ENCODE data around the gene FBXO8.

GRCh38 chr4:174282836-174283506 is 496 bp downstream of the FBXO8 start:
- TF ChIP-seq CTCF (IDR thresholded peaks at IDR 0.05), result no peak
- peak in 1 of 2 donors; percentile 13 for TF ChIP-seq POLR2A (IDR thresholded peaks at IDR 0.05)
